Iris pigment epithelial cell (primary cell): Measurements from ENCODE around the gene NDUFA3.

Source experiments
- DNase-seq: peaks from one replicate; pipeline ENCODE4 v3.0.0-alpha.2; 2011; ENCODE audit warnings: low read depth

Gene NDUFA3

GRCh38 chr19:54107876-54108490 lies 5.3 kb downstream of the NDUFA3 start:
- no peak for DNase-seq

- no peak for DNase-seq
These were observed 5.8 kb downstream of the NDUFA3 start for GRCh38 chr19:54108496-54108895.

DNA sequence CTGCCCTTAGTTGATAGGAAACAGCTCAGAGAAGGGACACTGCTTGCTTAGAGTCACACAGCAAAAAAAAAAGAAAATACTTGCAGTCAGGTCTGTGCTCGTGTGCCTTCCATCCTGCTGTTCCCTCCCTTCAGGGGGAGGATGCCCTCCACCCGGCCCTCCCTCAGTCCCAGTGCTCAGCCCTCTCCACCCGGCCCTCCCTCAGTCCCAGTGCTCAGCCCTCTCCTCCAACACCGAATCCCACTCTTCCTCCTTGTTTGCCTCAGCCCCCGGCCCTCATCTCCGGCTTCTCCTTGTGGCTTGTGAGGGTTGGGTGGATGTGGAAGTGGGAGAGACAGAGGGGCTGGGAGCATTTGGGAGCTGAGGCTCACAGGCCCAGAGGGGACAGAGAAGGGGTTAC lies 7.0 kb downstream of the NDUFA3 start:
- DNase-seq: no peak

DNA sequence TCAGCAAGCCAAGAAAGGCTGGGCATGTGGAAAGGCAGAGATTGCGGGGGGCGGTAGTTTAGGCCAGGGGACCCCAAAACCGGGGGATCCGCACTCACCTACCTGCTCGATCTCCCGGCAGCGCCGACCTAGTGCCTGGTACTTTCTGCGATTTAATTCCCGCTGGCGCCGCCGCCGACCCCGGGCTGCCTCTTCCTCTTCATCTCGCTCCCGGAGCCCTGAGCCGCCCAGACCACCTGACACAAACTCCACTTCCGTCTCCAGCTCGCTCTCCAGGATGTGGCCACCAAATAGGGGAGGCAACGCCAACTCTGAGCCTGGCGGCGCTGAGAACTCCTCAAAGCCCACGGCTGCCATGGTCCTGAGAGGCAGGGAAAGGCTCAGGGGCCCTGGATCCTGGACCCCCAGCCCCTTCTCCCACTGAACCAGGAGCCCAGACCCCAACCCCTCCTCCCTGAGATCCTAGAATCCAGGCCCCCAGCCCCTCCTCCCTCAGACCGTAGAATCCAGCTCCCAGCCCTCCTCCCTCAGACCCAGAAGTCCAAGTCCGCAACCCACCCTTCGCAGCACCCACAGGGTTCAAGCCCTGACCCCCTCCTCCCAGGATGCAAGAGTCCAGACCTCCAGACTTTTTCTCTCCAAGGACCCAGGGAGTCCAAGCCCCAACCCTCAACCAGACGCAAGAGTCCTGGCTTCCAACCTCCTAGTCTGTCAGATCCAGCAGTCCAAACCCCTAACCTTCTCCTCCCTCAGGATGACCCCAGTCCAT lies 11.9 kb downstream of the NDUFA3 start:
- peak; percentile 58 for DNase-seq

- peak; percentile 99 for DNase-seq
These were observed 12.7 kb downstream of the NDUFA3 start, which contains the start of the genes PRPF31 and TFPT for GRCh38 chr19:54115109-54116063. Gene PRPF31, plus strand, starts transcription at chr19:54115754. Its CDS starts 2,525 bp downstream, at chr19:54118279. Gene TFPT, minus strand, starts transcription at chr19:54115657. Its CDS starts 388 bp downstream, at chr19:54115269.

DNA sequence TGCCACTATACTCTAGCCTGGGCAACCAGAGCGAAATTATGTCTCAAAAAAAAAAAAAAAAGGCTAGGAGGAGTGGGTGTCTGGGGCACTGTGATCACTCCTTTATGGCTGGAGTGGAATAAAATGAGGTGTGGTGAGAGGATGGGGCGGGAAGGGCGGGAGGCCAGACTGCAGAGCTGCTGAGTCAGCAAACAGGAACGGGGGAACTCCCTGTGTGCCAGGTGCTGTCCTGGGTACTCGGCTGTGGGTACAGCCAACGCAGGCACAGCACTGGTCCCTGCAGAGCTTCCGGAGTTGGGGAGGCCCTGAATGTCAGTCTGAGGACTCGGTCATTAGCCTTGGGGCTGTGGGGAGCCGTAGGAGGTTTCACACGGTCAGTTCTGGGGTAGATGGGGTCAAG lies 18.6 kb downstream of the NDUFA3 start:
- DNase-seq: no peak

- no peak for DNase-seq
These were observed 21.0 kb downstream of the NDUFA3 start for GRCh38 chr19:54123682-54124081.

DNA sequence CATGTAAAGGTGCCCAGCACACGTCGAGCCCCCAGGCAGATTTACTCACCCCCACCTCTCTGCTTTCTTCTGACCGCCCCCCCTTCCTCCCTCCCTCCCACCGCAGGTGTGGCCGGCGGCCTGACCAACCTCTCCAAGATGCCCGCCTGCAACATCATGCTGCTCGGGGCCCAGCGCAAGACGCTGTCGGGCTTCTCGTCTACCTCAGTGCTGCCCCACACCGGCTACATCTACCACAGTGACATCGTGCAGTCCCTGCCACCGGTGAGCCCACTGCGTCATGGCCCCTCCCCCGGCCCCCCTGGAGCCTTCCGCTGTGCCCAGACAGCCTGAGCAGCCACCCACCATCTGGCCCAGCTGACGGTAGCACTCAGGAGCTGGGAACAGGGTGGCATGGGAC lies 21.7 kb downstream of the NDUFA3 start:
- DNase-seq: no peak

GRCh38 chr19:54125713-54126112 lies 23.1 kb downstream of the NDUFA3 start:
- no peak for DNase-seq

GRCh38 chr19:54127688-54128440 lies 25.2 kb downstream of the NDUFA3 start:
- DNase-seq: no peak

GRCh38 chr19:54128441-54128725 lies 25.7 kb downstream of the NDUFA3 start:
- DNase-seq: no peak

- no peak for DNase-seq
These were observed 26.4 kb downstream of the NDUFA3 start for GRCh38 chr19:54128796-54129616.

- no peak for DNase-seq
These were observed 27.0 kb downstream of the NDUFA3 start for GRCh38 chr19:54129617-54129996.

DNA sequence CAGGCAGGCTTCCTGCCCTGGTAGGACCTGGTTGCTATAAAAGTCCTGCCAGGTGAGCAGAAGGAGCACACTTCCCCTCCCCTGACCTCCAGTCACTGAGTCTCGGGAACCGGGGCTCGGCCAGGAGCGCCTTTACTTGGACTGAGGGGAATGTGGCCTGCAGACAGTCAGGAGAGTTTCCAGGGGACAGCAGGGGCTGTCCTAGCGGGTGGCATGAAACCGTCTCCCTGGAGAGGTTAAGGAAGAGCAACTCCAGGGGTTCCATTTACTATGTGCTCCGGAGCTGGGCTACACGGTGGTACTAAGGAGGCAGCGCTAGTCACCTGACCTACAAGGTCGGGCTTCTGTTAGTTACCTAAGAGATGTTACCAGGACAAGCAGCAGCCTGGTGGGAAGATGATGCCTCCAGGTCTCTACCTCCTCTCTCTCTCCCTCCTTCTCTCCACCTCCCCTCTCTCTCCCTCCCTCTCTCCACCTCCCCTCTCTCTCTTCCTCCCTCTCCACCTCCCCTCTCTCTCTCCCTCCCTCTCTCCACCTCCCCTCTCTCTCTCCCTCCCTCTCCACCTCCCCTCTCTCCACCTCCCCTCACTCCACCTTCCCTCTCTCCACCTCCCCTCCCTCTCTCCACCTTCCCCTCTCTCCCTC lies 30.8 kb downstream of the NDUFA3 start:
- no peak for DNase-seq

DNA sequence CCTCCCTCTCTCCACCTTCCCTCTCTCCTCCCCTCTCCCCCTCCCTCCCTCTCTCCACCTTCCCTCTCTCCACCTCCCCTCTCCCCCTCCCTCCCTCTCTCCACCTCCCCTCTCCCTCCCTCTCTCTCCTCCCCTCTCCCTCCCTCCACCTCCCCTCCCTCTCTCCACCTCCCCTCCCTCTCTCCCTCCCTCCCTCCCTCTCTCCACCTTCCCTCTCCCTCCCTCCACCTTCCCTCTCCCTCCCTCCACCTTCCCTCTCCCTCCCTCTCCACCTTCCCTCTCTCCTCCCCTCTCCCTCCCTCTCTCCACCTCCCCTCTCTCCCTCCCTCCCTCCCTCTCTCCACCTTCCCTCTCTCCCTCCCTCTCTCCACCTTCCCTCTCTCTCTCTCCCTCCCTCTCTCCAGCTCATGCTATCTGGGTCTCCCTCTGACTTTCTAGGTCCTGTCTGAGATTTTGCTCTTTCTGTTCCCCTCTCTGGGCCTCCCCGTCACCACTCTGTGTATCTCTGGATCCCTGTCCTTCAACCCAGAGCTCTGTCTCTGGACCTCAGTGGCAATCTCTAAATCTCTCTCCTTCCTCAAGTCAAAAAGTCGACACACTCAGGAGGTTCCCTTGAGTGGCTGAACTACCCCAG lies 31.4 kb downstream of the NDUFA3 start:
- no peak for DNase-seq

DNA sequence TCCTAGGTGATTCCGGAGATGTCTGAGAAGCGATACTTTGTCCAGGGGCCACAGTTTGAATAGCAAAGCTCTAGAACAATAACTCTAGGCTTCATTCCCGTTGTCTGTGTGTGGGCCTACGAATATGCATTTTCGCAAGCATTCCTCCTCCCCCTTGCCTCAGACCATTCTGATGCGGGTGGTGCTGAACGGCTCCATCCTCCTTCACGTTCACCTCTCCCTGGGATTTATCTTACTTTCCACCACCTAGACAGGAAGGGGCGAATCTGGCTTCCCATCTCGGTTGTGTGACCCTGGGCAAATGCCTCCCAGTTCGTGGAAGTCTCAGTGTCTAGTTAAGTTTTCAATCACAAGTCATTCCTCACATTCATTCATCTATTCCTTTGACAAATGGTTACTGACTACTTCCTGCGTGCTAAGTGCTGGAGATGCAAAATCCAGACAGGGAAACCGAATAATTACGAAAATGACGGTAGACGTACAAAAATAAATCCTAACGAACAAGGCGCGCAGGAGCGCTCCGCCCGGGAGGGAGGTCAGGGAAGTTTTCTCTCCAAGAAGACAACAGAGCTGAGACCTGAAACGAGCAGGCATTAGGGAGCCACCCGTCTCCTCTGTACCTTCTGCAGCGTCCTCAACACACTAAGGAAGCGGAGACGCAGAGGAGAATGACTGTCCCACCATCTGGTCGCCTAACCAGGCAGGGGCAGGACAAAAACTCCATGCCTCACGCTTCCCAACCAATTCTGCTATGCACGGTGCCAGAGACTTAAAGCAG lies 33.6 kb downstream of the NDUFA3 start:
- DNase-seq: peak; percentile 34

DNA sequence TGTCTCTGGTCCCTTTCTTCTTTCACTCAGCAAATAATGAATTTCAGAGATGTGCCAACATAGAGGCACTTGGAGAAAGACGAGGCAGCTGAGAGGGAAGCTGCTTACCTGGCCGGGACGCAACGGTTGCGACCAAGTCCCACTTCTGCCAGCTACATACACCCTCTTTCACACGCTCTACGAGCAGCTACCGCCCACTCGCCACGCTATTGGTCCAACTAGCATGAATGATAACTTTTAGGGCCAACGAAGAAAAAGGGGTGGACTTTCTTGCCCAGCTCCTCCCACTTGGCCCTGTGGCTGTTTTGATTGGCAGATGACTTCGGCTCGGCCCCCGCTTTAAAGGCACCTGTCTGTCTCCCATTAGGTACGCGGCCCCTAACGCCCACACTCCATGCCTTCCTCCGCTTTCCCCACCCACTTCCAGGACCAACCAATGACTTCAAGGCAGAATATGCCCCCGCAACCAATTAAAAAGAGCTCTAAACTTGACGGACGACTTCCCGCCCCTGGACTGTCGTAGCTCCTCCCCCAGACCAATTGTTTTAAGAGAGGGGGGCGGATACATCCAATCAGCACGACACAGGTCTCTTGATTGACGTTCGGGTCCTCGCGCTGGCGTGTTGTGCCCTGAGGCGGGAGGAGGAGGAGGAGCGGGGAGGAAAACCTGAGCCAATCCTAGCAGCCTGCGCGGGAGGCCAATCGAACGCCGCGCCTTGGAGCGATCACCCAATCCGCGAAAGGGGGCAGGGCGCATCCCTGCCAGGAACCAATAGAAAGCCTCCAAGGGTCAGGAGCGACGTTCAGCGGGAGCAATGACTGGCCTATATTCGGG lies 34.4 kb downstream of the NDUFA3 start:
- DNase-seq: peak; percentile 100
